Measurements from ENCODE around the gene NT5DC4. TPM values are rescaled to one million over a fixed set of nuclear protein-coding genes. Genes with fewer than 3 reads are reported as not detected.

The NT5DC4 gene
- total and polyA plus RNA-seq, 2 of the 4 experiments (the other 2 are of a cell fraction), result not detected

Other genes starting within 250 kb of the NT5DC4 start
- gene TTL, start 238.9 kb upstream of the NT5DC4 start, total RNA-seq (2012; rRNA removed), result 36.2 and 44.7 TPM in 2 replicates
- gene TTL, start 238.9 kb upstream of the NT5DC4 start, polyA plus RNA-seq (2012; rRNA removed), result 13.4 and 18.2 TPM in 2 replicates
- 22.8 and 24.6 TPM in 2 replicates for gene POLR1B, start 178.6 kb upstream of the NT5DC4 start, total RNA-seq (2012; rRNA removed)
- 10.5 and 10.9 TPM in 2 replicates for gene POLR1B, start 178.6 kb upstream of the NT5DC4 start, polyA plus RNA-seq (2012; rRNA removed)
- gene CHCHD5, start 136.4 kb upstream of the NT5DC4 start, total RNA-seq (2012; rRNA removed), result 4.8 and 8.1 TPM in 2 replicates
- 40.1 and 46.2 TPM in 2 replicates for gene CHCHD5, start 136.4 kb upstream of the NT5DC4 start, polyA plus RNA-seq (2012; rRNA removed)
- gene SLC20A1, start 75.1 kb upstream of the NT5DC4 start, total RNA-seq (2012; rRNA removed), result 94.1 and 123 TPM in 2 replicates
- gene SLC20A1, start 75.1 kb upstream of the NT5DC4 start, polyA plus RNA-seq (2012; rRNA removed), result 72.3 and 93.6 TPM in 2 replicates
- gene CKAP2L, start 43.6 kb downstream of the NT5DC4 start, total RNA-seq (2012; rRNA removed), result 9.9 and 13.3 TPM in 2 replicates
- gene CKAP2L, start 43.6 kb downstream of the NT5DC4 start, polyA plus RNA-seq (2012; rRNA removed), result 6.3 and 6.4 TPM in 2 replicates
- gene IL1A, start 63.5 kb downstream of the NT5DC4 start, total RNA-seq (2012; rRNA removed), result 0.83 and 1.1 TPM in 2 replicates
- gene IL1A, start 63.5 kb downstream of the NT5DC4 start, polyA plus RNA-seq (2012; rRNA removed), result 0.39 and 0.48 TPM in 2 replicates
- 3.0 and 3.6 TPM in 2 replicates for gene IL1B, start 115.8 kb downstream of the NT5DC4 start, total RNA-seq (2012; rRNA removed)
- 3.2 and 4.4 TPM in 2 replicates for gene IL1B, start 115.8 kb downstream of the NT5DC4 start, polyA plus RNA-seq (2012; rRNA removed)
- not detected in 2 replicates for gene IL37, start 190.1 kb downstream of the NT5DC4 start, total RNA-seq (2012; rRNA removed)
- gene IL37, start 190.1 kb downstream of the NT5DC4 start, polyA plus RNA-seq (2012; rRNA removed), result 0.15 TPM in 1 of 2 replicates, not detected in the other

All from IMR-90 (cell line).